Activated naive CD4-positive, alpha-beta T cell treated with anti-CD3 and anti-CD28 coated beads, Interleukin-2, amount 50 U/mL, for 24 hours (primary cell): Measurements from ENCODE around the gene PRODH2.

Source experiments
- H3K27ac Mint-ChIP-seq: one replicate; pipeline ENCODE4 v1.8.0; 2021; ENCODE audit warnings: mild to moderate bottlenecking, mixed read lengths
- H3K27me3 Mint-ChIP-seq: one replicate; pipeline ENCODE4 v1.8.0; 2021; ENCODE audit warnings: mixed read lengths
- H3K36me3 Mint-ChIP-seq: one replicate; pipeline ENCODE4 v1.8.0; 2021; ENCODE audit warnings: mixed read lengths
- H3K4me1 Mint-ChIP-seq: one replicate; pipeline ENCODE4 v1.8.0; 2021; ENCODE audit warnings: mixed read lengths
- H3K4me3 Mint-ChIP-seq: one replicate; pipeline ENCODE4 v1.8.0; 2021; ENCODE audit warnings: mild to moderate bottlenecking, mixed read lengths
- H3K9me3 Mint-ChIP-seq: one replicate; pipeline ENCODE4 v1.8.0; 2021; ENCODE audit warnings: mixed read lengths

PRODH2 gene

GRCh38 chr19:35764432-35765315 is 48.0 kb downstream of the PRODH2 start:
- no peaks in the 10 kb centered on the region for H3K27me3 Mint-ChIP-seq
- no peak overlapping the region for H3K4me3 Mint-ChIP-seq
- peaks cover under 1% of the 10 kb centered on the region for H3K4me1 Mint-ChIP-seq
- no peak overlapping the region for H3K27ac Mint-ChIP-seq
- H3K36me3 Mint-ChIP-seq, result peaks cover 3% of the 10 kb centered on the region
- H3K9me3 Mint-ChIP-seq, result no peaks in the 10 kb centered on the region

GRCh38 chr19:35760711-35761349 is 51.8 kb downstream of the PRODH2 start:
- H3K27ac Mint-ChIP-seq, result no peak overlapping the region
- H3K4me3 Mint-ChIP-seq, result peak overlapping the region; percentile 36
- H3K27me3 Mint-ChIP-seq, result peaks cover 3% of the 10 kb centered on the region
- no peaks in the 10 kb centered on the region for H3K36me3 Mint-ChIP-seq
- no peaks in the 10 kb centered on the region for H3K9me3 Mint-ChIP-seq
- H3K4me1 Mint-ChIP-seq, result peaks cover 26% of the 10 kb centered on the region

- Mint-ChIP-seq H3K9me3 (no peaks in the 10 kb centered on the region), H3K36me3 (peaks cover 3% of the 10 kb centered on the region), H3K4me1 (peaks cover 31% of the 10 kb centered on the region), H3K27ac (no peak overlapping the region), H3K27me3 (peaks cover 7% of the 10 kb centered on the region), H3K4me3 (peak overlapping the region; percentile 99)
These were observed 52.9 kb downstream of the PRODH2 start for GRCh38 chr19:35759697-35760096.

GRCh38 chr19:35757749-35758608 is 54.7 kb downstream of the PRODH2 start, which contains the start of gene PROSER3:
Gene PROSER3 (plus strand): TSS chr19:35758176. CDS start chr19:35758216, 40 bp downstream.
- peak within 1 kb of the TSS; percentile 99 for H3K4me3 Mint-ChIP-seq
- peaks cover 4% of the 10 kb centered on the region for H3K36me3 Mint-ChIP-seq
- peaks cover 31% of the 10 kb centered on the region for H3K4me1 Mint-ChIP-seq
- no peaks in the 10 kb centered on the region for H3K9me3 Mint-ChIP-seq
- peaks cover 7% of the 10 kb centered on the region for H3K27me3 Mint-ChIP-seq
- H3K27ac Mint-ChIP-seq, result peak within 1 kb of the TSS; percentile 99

GRCh38 chr19:35757231-35757748 is 55.4 kb downstream of the PRODH2 start:
- peaks cover 4% of the 10 kb centered on the region for H3K36me3 Mint-ChIP-seq
- peak overlapping the region; percentile 99 for H3K4me3 Mint-ChIP-seq
- no peaks in the 10 kb centered on the region for H3K9me3 Mint-ChIP-seq
- H3K27ac Mint-ChIP-seq, result no peak overlapping the region
- H3K4me1 Mint-ChIP-seq, result peaks cover 31% of the 10 kb centered on the region
- peaks cover 7% of the 10 kb centered on the region for H3K27me3 Mint-ChIP-seq

GRCh38 chr19:35756377-35757230 is 56.0 kb downstream of the PRODH2 start, which contains the start of gene HSPB6:
Gene HSPB6 (minus strand): TSS chr19:35757029. CDS start chr19:35757008, 21 bp downstream.
- Mint-ChIP-seq H3K4me3 (peak within 1 kb of the TSS; percentile 99), H3K36me3 (peaks cover 4% of the 10 kb centered on the region), H3K4me1 (peaks cover 31% of the 10 kb centered on the region), H3K27ac (peak within 1 kb of the TSS; percentile 99), H3K9me3 (no peaks in the 10 kb centered on the region), H3K27me3 (peaks cover 7% of the 10 kb centered on the region)

- Mint-ChIP-seq H3K27me3 (peaks cover 7% of the 10 kb centered on the region), H3K9me3 (no peaks in the 10 kb centered on the region), H3K4me1 (peaks cover 31% of the 10 kb centered on the region), H3K27ac (no peak overlapping the region), H3K4me3 (peak overlapping the region; percentile 58), H3K36me3 (peaks cover 4% of the 10 kb centered on the region)
These were observed 56.9 kb downstream of the PRODH2 start for GRCh38 chr19:35755550-35756376.

GRCh38 chr19:35755131-35755549 is 57.5 kb downstream of the PRODH2 start:
- Mint-ChIP-seq H3K4me3 (peak overlapping the region; percentile 36), H3K36me3 (peaks cover 4% of the 10 kb centered on the region), H3K27me3 (peaks cover 7% of the 10 kb centered on the region), H3K4me1 (peaks cover 31% of the 10 kb centered on the region), H3K27ac (peak overlapping the region; percentile 76), H3K9me3 (no peaks in the 10 kb centered on the region)

- peaks cover 7% of the 10 kb centered on the region for H3K27me3 Mint-ChIP-seq
- H3K4me3 Mint-ChIP-seq, result peak overlapping the region; percentile 15
- H3K36me3 Mint-ChIP-seq, result peaks cover 4% of the 10 kb centered on the region
- peaks cover 33% of the 10 kb centered on the region for H3K4me1 Mint-ChIP-seq
- no peaks in the 10 kb centered on the region for H3K9me3 Mint-ChIP-seq
- H3K27ac Mint-ChIP-seq, result no peak overlapping the region
These were observed 58.1 kb downstream of the PRODH2 start for GRCh38 chr19:35754370-35755130.

GRCh38 chr19:35753634-35754369 is 58.8 kb downstream of the PRODH2 start:
- Mint-ChIP-seq H3K4me1 (peaks cover 33% of the 10 kb centered on the region), H3K4me3 (peak overlapping the region; percentile 15), H3K27me3 (peaks cover 7% of the 10 kb centered on the region), H3K9me3 (no peaks in the 10 kb centered on the region), H3K36me3 (peaks cover 4% of the 10 kb centered on the region), H3K27ac (no peak overlapping the region)

GRCh38 chr19:35752746-35753350 is 59.8 kb downstream of the PRODH2 start:
- Mint-ChIP-seq H3K9me3 (no peaks in the 10 kb centered on the region), H3K4me3 (no peak overlapping the region), H3K27ac (no peak overlapping the region), H3K36me3 (peaks cover 4% of the 10 kb centered on the region), H3K4me1 (peaks cover 41% of the 10 kb centered on the region), H3K27me3 (peaks cover 6% of the 10 kb centered on the region)
